SK-N-SH treated with all-trans-retinoic acid at 6 μM for 48 hours (cell line): ENCODE measurements around the gene EIF3CL.
"Not testable (repeated sequence)": the region's sequence is repeated elsewhere in the genome, so short reads cannot be mapped to it uniquely, and the experiment has no call there.

Experiments
- OSR1 ChIP-seq: fragments of 250-450 bp; sonication (Bioruptor Pico); IDR thresholded peaks from 2 replicates; pipeline ENCODE4 v1.8.0; 2022; ENCODE audit warnings: moderate library complexity, mild to moderate bottlenecking, inconsistent platforms
- RARB ChIP-seq: fragments of 250-450 bp; sonication (Bioruptor Pico); IDR thresholded peaks from 2 replicates; pipeline ENCODE4 v1.8.0; 2021; ENCODE audit warnings: mild to moderate bottlenecking, moderate library complexity
- ZC3H10 ChIP-seq: fragments of 250-450 bp; sonication (Bioruptor Pico); IDR thresholded peaks from 2 replicates; pipeline ENCODE4 v1.5.1; 2021; ENCODE audit warnings: mild to moderate bottlenecking, moderate library complexity

DNA sequence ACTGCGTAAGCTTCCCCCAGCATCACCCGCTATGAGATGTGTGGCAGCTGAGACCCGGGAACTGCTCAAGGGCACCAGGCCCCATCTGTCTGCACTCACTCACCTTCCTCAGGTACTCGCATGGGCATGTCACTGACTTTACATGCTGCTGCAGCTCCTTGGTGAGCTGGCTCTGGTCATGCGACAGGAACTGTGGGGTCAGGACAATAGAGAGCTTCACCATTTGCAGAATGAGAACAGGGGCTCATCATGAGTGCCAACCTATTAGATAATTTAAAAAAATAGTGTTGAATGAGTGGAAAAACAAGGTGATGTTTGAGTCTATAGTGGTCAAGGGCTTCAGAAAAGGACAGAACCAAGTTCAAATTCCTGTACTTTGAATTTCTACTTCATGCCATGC is 41.0 kb downstream of the EIF3CL start:
- TF ChIP-seq OSR1 (CRISPR knock-in tag); ZC3H10; RARB: not testable (repeated sequence)
